Measurements from ENCODE around the gene IQCK.

Gene IQCK

DNA sequence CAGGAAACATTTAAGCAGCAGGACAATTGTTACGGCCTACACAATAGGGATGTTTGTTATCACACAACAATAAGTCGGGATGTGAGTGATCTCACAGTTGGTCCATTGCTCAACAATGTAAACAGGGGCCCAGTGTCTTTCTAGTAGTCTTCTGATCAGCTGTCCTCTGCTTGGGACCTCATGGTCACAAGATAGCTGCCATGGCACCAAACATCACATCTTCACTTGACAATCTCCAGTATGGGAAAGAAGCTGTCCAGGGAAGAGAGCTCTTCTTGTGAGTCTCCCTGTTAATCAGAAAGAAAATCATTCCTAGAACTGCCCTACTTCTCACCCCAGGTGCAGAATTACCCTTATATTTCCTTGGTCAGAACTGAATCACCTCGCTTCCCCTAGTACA is 172.8 kb downstream of the IQCK start:
- DNase-seq: no peak

DNA sequence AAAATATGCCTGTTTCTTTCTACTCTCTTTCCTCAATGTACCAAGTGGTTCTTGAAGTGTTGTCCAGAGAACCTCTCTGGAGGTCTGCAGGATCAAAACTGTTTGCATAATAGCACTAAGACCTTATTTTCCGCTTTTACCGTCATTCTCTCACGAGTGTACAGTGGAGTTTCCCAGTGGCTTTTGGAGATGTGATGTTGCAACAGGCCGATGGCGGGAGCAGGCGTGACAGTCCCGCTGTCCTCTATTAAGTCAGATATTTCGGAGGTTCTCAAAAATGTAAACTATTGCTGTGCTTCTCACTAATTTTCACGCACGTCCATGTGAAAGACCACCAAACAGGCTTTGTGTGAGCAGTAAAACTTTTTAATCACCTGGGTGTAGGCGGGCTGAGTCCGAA is 174.8 kb downstream of the IQCK start:
- DNase-seq: no peak

DNA sequence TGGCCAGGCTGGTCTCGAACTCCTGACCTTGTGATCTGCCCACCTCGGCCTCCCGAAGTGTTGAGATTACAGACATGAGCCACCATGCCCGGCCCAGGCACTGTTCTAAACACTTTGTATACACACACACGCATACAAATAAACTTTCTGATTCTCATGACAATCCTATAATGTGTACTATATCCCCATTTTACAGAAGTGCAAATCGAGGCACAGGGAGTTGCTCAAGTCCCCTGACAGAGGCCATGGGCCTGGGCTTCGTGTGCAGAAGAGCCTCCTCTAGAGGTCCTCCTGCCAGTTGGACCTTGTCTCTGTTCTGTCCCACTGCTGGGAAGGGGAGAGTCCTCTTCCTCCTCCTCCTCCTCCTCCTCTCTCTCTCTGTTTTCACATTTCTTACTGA is 176.5 kb downstream of the IQCK start:
- no peak for DNase-seq

DNA sequence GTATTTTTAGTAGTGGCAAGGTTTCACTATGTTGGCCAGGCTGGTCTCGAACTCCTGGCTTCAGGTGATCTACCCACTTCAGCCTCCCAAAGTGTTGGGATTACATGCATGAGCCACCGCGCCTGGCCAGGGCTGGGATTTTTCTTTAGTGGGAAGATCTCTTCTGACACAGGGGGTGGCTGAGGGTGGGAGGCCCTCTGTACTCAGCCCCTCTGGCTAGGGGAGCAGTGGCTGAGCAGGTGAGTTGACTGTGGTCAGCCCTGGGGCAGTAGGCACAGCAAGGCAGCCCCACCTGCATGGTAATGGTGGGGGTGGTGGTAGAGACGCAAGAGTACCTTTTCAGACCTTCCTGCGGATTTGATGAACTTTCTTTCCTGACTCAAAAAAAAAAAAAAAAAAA is 178.9 kb downstream of the IQCK start:
- DNase-seq: no peak

DNA sequence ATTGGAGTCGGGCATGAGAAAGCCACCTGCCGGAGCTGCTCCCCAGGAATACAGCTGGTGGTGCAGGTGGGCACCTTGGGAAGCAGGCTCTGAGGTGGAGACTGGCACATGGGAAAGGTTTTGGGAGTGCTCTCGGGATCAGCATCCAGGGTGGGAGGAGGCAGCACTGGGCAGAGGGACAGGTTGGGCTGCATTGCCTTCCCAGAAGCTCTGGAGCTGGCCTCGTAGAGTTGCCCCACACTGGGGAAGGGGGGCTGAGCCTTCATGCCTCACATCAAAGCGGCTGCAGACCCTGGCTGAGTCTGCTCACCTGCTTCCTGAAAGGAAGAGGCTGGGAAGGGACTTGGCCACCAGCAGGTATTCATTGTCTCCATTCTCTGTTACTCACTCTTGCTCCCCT is 180.1 kb downstream of the IQCK start:
- no peak for DNase-seq

DNA sequence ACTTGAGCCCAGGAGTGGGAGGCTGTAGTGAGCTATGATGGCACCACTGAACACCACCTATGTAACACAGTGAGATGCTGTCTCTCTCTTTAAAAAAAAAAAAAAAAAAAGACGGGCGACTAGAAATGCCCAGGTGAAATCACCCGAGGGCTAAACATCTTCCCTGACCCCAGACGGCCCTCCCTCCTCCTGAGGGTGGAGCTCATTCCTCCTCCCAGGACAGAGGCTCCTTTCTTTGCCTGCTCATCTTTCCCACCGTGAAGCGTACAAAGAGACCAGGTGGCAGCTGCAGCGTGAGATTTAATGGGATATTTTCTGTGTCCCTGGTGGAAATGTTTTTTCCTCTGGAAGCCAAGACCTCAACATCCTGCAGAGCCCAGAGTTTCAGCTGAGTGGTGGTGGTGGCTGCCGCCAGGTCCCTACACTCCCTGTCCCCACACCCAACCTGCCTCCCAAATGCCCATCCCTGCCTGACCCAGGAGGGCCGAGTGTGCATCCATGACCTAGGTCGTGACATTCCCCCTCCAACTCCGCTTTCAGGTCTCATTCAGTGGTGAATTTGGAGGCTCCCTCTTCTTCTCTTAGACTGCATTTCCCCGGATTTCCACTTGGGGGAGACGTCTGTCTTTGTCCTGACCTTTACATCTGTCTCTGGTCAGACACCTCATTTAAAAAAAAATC is 181.0 kb downstream of the IQCK start:
- no peak for DNase-seq

DNA sequence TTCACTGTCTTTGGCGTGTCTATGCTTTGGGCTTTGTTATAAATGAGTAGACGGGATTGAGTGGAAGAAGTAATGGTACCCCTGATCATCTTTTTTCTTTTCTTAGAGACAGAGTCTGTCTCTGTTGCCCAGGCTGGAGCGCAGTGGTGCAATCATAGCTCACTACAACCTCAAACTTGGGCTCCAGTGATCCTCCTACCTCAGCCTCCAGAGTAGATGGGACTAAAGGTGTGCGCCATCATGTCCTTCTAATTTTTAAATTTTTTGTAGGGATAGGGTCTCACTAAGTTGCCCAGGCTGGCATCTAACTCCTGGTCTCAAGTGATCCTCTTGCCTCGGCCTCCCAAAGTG is 181.5 kb downstream of the IQCK start:
- no peak for DNase-seq

DNA sequence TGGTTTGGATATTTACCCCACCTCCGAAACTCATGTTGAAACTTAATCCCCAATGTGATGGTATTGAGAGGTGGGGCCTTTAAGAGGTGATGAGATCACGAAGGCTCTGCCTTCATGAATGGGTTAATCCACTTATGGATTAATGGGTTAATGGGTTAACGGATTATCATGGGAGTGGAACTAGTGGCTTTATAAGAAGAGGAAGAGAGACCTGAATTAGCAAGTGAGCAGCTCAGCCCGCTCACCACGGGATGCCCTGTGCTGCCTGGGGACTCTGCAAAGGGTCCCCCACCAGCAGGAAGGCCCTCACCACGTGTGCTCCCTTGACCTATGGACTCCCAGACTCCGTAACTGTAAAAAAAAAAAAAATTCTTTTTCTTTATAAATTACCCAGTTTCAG is 183.1 kb downstream of the IQCK start:
- DNase-seq: no peak

DNA sequence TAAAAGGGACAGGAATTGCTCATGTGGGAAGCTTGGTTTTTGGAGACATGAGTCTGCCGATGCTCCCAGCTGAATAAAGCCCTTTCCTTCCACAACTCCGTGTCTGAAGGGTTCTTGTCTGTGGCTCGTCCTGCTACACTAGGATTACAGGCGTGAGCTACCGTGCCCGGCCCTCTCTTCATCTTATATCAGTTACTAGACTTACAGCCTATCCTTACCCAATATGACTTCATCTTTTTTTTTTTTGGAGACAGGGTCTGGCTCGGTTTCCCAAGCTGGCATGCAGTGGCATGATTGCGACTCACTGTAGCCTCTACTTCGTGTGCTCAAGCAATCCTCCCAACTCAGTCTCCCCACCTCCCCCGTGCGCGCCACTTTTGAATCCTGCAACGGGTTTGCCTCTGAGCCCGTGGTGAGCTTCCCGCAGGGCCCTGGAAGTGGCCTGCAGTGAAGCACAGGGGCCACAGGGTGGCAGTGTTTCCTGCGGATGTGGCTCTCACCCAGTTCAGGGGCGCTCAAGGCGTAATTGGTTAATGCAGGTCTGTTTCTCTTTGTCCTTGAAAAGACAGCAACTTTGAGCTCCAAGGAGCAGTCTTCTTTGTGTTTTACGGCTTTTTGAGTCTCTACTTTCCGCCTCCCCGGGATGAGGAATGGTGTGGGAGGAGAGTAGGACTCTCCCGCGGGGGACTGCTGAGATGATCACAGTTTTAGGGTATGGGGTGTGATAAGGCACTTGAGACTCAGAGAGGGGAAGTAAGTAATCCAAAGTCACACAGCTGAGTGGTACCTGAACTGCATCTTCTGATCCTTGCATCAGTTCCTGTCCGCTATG is 189.3 kb downstream of the IQCK start:
- peak; percentile 47 for DNase-seq

Measured in NCI-H2171 (cell line).